Kidney glomerular epithelial cell (primary cell): Measurements from ENCODE around the gene RUNDC1.

Experiments used
- DNase-seq: peaks from one replicate; lab custom pipeline; 2025; lab: John Stamatoyannopoulos, UW

RUNDC1 gene

DNA sequence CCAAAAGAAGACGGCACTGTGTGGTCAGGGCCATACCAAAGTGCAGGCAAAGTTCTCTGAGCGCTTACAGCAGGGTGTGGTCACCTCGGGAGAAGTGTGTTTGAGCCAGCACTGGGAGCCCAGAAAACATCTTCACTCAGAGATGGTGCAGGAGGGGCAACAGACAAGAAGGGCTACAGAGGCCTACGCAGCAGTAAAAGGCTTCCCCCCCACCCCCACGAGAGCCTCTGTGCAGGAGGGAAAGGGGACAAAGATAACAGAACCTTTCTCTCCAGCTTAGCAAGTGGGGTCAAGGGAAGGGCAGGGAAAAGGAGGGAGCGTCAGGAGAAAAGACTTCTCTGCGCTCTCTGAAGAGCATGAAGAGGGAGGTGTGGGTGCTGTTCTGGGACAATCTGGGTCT is 39.1 kb downstream of the RUNDC1 start:
- DNase-seq: no peak

DNA sequence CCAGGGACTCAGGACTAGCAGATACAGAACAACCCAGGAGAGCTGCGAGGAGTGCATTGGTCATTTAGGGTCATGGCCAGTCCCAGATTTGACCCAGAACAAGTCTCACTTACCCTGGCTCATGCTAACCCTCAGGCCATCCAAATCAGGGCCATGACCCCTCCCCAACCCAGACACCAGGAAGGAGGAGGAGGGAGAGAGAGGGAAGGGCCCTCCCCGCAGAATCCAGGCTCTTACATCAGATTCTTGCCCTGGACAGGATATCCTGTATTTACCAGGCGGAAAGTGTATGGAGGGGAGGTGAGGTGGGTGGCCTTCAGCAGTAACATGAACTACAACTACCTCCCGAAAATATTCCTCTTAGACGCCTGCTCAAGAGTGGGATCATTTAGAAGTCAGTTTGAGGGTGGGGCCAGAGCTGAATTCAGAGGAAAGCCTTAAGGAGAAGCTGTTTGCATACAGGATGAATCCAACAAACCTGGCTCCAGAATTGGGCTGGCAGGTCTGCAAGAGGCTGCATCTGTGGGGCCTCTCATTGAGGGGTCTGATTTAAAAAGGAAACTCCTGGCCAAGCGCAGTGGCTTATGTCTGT is 39.8 kb downstream of the RUNDC1 start:
- DNase-seq: no peak

DNA sequence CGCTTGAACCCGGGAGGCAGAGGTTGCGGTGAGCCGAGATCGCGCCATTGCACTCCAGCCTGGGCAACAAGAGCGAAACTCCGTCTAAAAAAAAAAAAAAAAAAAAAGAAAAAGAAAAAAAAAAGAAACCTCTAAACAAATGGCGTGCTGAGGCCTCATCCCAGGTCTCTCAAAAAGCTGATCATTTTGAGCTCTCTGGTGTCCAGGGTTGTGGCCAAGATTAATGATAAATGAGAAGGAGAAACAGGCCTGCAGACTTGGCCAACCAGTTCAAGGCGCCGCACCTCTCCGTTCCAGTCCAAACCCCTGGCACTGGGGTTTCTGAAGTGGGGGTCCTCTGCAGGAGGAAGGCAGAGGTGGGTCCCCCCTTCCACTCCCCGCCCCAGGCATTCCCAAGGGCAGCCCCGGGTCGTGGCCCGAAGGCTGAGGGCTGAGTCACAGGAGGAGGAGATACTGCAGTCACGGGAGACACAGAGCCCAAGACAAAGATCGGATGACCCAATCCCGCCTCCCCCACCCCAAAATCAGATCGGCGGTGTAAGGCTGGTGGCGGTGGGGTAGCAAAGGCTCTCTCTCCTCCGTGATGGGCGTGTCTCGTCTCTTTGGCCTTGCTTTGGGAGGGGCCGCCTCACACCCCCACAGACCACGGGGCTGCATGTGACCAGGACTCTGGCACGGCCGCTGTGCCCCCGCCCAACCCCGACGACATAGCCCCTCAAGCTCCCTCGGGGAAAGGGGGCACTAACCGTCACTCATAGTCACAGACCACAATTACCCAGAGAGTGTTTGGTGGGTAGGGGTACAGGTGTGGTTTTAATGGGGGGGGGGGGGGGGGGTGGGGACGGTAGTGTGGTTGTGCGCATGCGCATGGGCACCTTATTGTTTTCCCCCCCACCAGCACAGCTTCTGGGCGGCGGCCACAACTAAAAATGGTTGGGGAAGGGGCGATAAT is 40.7 kb downstream of the RUNDC1 start:
- DNase-seq: peak; percentile 69

DNA sequence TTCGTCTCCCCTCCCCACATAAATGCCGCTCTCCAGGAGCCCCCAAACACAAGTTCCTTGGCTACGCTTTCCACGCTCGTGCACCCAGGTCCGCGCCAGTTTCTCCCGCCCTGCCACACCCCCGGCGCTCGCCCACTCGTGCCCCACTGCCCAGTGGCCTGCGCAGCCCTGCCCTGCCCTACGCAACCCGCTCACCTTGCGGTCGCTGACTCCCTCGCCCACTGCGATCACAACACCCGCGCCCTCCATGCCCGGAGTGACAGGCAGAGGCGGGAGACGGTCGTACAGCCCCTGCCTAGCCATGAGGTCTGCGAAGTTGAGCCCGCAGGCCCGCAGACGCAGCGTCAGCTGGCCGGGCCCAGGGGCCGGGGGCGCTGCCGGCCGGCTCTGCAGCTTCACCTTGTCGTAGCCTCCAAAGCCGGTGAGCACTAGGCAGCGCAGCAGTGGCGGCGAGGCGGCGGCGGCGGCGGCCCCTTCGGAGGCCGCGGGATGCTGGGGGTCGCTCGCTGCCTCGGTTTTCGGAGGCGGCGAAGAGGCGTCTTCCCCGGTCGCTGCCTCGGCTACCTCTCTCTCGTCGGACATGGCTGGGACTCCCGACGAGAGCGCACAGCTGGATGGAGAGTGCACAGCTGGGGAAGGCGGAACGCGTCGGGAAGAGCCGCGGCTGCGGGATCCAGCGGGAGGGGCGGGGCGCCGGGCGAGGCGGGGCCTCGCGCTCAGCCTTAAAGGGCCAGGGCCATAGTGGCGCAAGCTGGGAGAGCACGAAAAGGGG is 41.6 kb downstream of the RUNDC1 start, which contains the start of gene VAT1:
Gene VAT1 (minus strand): TSS at position 645 of the 772 bp plus-strand sequence. CDS start 63 bp downstream, at position 582.
- peak; percentile 72 for DNase-seq

DNA sequence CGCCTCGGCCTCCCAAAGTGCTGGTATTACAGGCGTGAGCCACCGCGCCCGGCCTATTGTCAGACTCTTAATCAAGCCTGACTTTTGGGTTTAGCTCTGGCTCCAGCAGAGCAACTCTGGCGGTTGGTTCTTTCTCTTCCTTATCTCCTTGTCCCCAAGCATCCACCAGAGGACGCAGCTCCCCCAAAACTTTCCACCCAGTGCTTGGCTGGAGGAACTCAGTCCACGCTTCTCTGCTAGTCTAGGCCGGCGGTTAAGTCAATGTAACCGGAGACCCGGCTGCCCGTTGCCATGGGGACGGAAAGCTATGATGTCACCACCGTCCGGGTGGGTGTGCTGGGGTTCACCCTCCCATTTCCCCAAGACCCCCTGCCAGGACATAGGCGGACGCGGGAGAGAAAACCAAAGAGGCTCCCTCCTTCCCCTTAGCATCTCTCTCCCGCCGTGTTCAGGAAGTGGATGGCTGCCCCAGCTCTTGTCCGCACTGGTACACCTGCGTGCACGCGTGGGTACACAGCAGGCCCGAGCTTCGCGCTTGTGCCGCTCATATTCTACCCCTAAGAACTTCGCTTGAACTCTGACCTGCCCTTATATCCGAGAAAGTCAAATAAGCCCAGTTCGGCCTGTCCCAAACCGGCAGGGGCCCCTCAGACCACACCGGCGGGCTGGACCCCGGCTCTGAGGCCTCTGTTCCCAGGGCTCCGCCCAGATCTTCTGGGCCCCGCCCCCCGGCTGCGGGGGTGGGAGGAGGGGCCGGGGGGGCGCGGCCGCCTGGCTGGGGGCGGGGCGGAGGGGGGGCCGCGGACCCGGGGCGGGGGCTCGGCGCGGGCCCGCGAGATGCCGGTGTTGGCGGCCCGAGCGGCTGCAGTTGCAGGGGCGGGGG is 44.3 kb downstream of the RUNDC1 start, which contains the start of gene RND2:
Gene RND2 (plus strand): TSS at position 825 of the 883 bp plus-strand sequence. CDS start 117 bp downstream, outside the sequence.
- peak; percentile 96 for DNase-seq

DNA sequence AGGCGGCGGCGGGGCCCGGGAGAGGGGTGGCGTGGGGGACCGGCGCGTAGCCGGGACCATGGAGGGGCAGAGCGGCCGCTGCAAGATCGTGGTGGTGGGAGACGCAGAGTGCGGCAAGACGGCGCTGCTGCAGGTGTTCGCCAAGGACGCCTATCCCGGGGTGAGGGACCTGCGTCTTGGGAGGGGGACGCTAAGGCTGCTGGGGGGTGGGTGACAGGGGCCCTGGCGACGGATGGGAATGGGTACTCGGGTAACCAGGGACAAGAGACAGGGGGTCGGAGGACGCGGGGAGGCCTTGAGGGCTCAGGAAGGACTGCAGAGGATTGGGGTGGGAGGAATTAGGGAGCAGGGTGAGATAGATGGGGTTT is 44.9 kb downstream of the RUNDC1 start:
- DNase-seq: no peak

DNA sequence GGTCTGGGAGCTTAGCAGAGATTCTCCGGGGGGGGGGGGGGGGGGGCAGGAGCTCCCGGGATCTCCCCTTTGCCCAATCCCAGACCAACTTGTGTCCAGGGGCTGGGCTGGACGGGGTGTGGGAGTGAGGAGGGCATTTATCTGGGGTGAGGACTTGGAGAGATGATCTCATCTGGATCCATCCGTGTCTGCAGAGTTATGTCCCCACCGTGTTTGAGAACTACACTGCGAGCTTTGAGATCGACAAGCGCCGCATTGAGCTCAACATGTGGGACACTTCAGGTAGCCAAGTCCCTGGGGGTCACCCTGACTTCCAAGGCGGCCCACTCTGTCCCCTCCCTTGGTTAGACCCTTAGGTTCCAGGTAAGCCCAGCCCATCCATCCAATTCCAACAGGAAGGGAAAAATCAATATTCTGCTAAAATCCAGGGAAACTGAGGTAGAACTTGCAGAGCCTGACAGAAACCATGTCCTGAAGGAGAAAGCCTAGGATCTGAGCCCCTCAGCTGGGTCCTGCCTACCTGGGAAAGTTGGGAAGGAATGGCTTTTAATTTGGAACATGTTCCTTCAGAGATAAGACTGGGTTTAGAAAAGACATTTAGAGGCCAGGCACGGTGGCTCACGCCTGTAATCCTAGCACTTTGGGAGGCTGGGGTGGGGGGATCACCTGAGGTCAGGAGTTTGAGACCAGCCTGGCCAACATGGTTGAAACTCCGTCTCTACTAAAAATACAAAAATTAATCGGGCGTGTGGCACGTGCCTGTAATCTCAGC is 45.6 kb downstream of the RUNDC1 start:
- DNase-seq: no peak

DNA sequence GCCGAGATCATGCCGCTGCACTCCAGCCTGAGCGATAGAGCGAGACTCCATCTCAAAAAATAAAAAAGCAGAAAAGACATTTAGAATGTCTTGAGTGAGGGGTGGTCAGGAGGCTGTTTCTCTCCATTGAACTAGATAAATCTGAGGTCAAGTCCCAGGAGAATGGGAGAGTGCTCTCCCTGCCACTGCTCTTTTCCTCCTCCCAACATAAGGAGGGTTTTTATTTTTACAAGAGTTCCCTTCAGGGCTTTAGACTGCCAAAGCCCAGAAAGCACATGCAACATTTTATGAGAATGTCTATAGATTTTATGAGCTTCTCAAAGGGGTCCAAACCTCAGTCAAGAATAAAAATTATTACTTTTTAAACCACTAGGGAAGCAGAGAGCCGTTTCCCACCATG is 46.2 kb downstream of the RUNDC1 start:
- DNase-seq: no peak

DNA sequence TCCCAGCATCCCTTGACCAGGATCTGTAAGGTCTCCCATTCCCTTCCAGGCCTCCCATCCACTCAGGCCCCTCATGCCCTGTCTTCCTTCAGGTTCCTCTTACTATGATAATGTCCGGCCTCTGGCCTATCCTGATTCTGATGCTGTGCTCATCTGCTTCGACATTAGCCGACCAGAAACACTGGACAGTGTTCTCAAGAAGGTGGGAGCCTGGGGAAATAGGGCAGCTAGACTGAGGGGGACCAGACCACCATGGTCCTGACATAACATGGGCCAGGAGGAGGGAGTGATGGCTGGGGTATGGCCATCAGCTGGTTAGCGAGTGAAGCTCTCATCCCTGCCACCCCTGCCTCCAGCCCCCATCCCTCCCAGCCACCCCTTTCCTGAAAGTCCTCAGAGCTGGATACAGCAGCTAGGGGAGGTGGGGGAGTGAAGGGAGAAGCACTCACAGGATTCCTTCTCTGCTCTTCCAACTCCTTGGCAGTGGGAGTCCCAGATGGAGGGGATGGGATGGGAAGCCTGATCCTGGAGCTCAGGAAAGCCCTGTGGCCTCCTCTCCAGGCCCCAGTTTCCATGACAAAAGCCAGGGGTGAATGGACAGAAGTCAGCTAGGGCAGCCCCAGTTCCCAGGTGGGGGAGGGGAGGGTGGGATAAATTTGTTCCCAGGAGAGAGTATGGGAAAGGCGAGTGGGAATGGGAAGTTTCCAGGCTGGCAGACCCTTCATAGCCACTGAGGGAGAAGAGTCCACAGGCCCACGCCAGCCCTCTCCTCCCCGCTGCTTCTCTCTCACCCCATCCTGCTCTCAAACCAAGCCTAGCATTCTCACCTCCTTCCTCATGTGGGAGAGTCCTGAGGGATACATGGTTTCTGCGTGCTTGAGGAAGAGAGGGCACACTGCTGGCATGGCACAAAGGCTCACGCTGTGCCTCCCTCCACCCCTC is 47.0 kb downstream of the RUNDC1 start:
- no peak for DNase-seq

DNA sequence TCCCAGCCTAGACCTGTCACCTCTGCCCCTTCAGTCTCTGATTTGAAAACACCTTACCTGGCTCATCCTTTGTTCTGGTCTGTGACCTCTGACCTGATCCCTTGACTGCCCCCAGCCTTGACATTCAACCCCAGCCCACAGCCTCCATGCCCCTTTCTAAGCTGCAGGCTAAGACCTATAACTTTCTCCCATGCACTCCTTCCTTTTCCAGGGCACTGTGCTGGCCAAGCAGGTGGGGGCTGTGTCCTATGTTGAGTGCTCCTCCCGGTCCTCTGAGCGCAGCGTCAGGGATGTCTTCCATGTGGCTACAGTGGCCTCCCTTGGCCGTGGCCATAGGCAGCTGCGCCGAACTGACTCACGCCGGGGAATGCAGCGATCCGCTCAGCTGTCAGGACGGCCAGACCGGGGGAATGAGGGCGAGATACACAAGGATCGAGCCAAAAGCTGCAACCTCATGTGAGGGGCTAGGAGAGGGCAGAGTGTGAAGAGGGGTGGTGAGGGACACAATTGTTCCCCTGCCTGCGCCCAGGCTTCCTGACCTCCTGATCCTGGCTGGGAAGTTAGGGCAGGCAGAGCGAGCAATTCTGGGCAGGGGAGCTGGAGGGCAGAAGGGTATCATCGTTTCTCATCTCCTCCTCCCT is 48.0 kb downstream of the RUNDC1 start:
- no peak for DNase-seq

DNA sequence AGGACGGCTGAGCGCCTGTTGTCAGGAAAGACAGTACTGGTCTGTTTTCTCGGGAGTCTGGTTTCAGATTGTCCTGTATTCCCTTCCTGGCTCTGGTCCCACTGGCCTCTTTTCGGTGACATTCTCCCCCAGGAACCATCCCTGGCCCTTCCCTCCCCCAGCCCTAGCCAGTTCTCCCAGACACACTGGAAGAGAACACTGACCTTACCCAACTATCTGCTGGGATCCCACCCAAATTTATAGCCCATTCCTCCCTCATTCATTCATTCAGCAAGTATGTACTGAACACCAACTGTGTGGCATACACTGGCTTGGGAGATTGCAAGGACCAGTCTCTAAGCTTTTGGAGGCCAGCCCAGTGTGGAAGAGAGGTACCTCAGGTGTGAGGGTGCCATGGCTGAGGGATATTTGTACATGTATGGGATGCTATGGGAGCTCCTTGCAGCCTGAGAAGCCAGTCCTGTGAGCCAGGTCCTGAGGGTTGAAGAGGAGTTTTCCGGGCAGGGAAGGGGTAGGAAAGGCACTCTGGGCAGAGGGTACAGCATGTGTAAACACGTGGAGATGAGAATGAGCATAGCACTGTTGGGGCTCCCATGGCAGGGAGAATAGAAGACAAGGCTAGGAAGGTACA is 49.9 kb downstream of the RUNDC1 start:
- DNase-seq: no peak

DNA sequence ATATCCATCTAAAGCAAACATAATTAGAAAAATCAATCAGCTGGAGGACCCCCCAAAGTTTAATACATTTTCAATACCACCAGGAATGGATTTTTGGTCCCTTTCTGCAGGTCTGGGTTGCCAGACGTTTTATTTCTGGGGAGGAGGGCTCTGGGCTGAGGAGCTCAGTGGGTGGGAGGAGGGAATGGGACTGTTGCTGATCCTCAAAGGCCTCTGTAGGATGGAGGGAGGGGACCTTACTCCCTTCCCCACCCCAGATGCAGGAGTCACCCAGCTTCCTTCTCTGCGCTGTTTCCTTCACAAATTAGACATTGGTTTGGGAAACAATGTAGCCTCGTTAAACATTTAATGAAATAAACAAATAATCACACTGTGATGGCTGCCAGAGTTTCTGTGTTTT is 51.3 kb downstream of the RUNDC1 start:
- DNase-seq: no peak

DNA sequence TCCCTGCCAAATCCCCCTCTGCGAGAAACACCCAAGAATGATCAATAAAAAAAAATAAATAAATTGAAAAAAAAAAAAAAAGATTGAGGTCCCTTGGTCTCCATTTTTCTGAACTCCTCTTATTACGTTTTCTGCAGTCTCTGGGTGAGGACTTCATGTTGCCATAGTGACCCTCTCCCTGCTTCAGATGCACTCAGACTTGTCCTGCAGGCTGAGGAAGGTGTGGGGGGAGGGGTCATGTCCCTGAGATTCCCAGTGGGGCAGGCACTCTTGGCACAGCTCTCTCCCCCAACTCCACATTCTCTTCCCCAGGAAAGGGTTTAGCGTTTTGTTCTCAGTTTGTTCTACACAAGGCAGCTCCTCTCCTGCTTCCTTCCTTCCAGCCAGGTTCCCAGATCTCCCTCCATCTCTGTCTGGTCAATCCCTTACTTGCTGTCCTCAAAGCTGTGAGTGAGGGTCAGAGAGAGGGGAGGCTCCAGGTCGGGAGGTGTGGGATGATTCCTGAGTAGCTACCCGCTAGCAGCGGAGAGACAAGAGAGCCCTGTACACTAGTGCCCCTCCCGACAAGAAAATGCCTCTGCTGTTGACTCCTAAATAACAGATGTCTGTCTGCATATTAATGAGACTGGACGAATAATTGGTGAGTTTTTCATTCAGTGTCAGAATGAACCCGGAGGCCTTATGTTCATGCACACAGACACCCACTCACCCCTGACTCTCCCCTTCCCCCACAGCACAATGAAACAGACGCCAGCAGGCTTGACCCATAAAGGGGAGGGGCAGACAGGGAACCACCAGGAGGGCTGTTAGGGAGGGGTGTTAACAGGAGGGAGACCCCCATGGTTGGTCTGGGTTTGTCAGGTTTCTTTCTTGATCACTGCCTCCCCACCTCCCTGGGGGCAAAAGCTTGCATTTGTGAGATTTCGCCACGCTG is 53.9 kb downstream of the RUNDC1 start:
- DNase-seq: no peak

DNA sequence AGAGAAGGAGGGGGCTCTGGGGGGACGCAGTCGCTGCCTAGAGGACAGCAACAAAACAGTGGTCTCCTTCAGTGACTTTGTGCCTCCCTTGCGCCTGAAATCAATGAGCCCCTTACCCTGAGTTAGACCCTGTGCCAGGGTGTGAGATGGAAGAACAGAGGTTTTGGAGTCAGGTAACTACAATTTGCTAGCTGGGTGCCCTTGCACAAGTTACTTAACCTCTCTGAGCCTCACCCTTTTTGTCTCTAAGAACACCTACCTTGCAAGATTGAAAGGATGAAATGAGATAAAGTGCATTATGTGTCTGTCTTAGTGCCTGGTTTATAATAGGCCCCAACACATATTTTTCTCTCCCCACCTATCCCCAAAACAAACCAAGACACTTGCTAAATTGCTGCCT is 54.5 kb downstream of the RUNDC1 start:
- no peak for DNase-seq

DNA sequence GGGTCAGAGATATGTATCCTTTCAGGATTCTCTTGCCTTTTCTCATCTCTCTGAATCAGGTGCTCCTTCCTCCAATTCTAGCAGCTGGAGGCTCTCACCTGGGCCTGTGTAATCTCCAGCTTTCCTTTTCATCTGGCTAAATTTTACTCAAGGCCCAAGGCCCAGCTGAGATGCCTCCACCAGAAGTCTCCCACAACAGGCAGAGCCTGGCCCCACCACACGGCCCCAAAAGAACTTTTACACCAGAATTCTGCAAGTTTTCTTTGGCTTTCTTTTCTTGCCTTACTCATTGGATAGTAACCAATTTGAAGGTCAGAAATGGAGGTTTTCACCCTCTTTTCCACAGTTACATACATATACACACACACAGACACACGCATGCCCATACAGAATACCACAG is 59.3 kb downstream of the RUNDC1 start:
- no peak for DNase-seq

DNA sequence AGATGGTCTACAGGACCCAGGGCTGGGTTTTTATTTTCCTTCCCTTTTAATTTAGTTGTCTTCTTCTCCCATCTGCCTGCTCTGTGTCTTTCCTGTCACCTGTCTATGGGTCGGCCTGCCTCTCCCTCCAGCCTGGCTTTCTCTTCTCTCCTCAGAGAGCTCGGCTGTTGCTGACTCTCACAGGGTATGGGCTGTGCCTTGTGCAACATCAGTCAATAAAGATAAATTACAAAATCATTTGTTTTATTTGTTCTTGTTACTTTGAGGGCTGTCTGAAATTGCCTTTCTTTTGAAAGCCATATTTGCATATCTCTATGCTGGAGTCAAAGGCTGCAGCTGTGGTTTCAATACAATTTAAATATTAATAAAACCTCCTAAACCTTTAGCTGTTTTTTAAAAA is 60.3 kb downstream of the RUNDC1 start:
- no peak for DNase-seq

DNA sequence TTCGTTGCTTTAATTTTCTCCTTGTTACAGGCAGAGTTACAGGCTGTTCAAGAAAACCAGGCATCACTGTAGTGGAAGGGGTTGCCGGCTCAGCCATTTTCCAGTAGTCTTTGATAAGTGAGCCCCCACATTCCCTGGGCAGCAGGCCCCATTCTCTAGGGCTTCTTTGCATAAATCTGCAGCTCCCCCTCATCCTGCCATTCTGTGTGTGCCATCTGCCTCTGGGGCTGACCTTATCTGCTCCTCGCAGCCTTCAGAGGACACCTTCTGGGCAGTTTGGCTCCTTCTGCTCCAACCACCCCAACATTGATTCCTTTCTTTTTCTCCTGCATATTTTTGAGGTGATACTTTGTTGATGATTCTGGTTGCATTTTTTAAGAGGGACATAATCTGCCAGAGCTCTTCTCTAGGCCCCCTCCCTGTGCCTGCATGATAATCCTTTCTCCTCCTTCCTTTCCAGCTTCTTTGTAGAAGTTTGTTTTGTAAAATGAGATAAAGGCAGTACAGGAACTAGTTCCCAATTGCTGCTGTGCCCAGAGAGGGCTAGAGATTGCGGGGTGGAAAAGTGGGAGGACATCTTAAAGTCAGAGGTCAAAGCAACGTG is 61.8 kb downstream of the RUNDC1 start:
- DNase-seq: no peak
